ENCODE results near the gene AIM2.
"Not testable (repeated sequence)": the region's sequence is repeated elsewhere in the genome, so short reads cannot be mapped to it uniquely, and the experiment has no call there.

AIM2 gene

GRCh38 chr1:159076438-159077119, at the start of gene AIM2:
AIM2 (minus strand) TSS chr1:159076766; CDS start chr1:159073499, 3,267 bp downstream.
- peak; percentile 10 for DNase-seq (ENCODE audit: low read depth)

- no peak for DNase-seq (ENCODE audit: low read depth)
These were observed 47.0 kb upstream of the AIM2 start for GRCh38 chr1:159123587-159123986.

GRCh38 chr1:159122005-159122621, 45.5 kb upstream of the AIM2 start:
- DNase-seq (ENCODE audit: low read depth), result no peak

GRCh38 chr1:159121526-159121925, 45.0 kb upstream of the AIM2 start:
- DNase-seq (ENCODE audit: low read depth), result no peak

- no peak for DNase-seq (ENCODE audit: low read depth)
These were observed 43.8 kb upstream of the AIM2 start for GRCh38 chr1:159120317-159120716.

- no peak for DNase-seq (ENCODE audit: low read depth)
These were observed 37.2 kb upstream of the AIM2 start for GRCh38 chr1:159113596-159114433.

GRCh38 chr1:159103021-159103420, 26.5 kb upstream of the AIM2 start:
- not testable (repeated sequence) for DNase-seq (ENCODE audit: low read depth)

GRCh38 chr1:159100589-159100988, 24.0 kb upstream of the AIM2 start:
- no peak for DNase-seq (ENCODE audit: low read depth)

- DNase-seq (ENCODE audit: low read depth), result no peak
These were observed 22.0 kb upstream of the AIM2 start for GRCh38 chr1:159098596-159098995.

GRCh38 chr1:159092036-159092760, 15.6 kb upstream of the AIM2 start:
- DNase-seq (ENCODE audit: low read depth), result no peak

GRCh38 chr1:159091607-159092031, 15.1 kb upstream of the AIM2 start:
- DNase-seq (ENCODE audit: low read depth), result no peak

- no peak for DNase-seq (ENCODE audit: low read depth)
These were observed 14.6 kb upstream of the AIM2 start for GRCh38 chr1:159091180-159091560.

GRCh38 chr1:159090286-159091179, 14.0 kb upstream of the AIM2 start:
- no peak for DNase-seq (ENCODE audit: low read depth)

- no peak for DNase-seq (ENCODE audit: low read depth)
These were observed 12.7 kb upstream of the AIM2 start for GRCh38 chr1:159089184-159089791.

- no peak for DNase-seq (ENCODE audit: low read depth)
These were observed 12.1 kb upstream of the AIM2 start for GRCh38 chr1:159088546-159089183.

- DNase-seq (ENCODE audit: low read depth), result no peak
These were observed 11.5 kb upstream of the AIM2 start for GRCh38 chr1:159088050-159088449.

- no peak for DNase-seq (ENCODE audit: low read depth)
These were observed 8.3 kb upstream of the AIM2 start for GRCh38 chr1:159084867-159085266.

- no peak for DNase-seq (ENCODE audit: low read depth)
These were observed 7.6 kb upstream of the AIM2 start for GRCh38 chr1:159084152-159084551.

- DNase-seq (ENCODE audit: low read depth), result no peak
These were observed 6.4 kb upstream of the AIM2 start for GRCh38 chr1:159083013-159083412.

- no peak for DNase-seq (ENCODE audit: low read depth)
These were observed 5.1 kb upstream of the AIM2 start for GRCh38 chr1:159081626-159082025.
